GM21526 (cell line): ENCODE measurements around the gene PCSK6.

Experiments used
- ATAC-seq: cut with Tn5 transposase; IDR thresholded peaks from one replicate; pipeline ENCODE4 v1.9.1; 2021; ENCODE audit warnings: moderate library complexity; ENCODE audit not compliant: unreplicated experiment, low FRiP score

Gene PCSK6

GRCh38 chr15:101450403-101451265 is 38.9 kb downstream of the PCSK6 start:
- ATAC-seq: no peak

DNA sequence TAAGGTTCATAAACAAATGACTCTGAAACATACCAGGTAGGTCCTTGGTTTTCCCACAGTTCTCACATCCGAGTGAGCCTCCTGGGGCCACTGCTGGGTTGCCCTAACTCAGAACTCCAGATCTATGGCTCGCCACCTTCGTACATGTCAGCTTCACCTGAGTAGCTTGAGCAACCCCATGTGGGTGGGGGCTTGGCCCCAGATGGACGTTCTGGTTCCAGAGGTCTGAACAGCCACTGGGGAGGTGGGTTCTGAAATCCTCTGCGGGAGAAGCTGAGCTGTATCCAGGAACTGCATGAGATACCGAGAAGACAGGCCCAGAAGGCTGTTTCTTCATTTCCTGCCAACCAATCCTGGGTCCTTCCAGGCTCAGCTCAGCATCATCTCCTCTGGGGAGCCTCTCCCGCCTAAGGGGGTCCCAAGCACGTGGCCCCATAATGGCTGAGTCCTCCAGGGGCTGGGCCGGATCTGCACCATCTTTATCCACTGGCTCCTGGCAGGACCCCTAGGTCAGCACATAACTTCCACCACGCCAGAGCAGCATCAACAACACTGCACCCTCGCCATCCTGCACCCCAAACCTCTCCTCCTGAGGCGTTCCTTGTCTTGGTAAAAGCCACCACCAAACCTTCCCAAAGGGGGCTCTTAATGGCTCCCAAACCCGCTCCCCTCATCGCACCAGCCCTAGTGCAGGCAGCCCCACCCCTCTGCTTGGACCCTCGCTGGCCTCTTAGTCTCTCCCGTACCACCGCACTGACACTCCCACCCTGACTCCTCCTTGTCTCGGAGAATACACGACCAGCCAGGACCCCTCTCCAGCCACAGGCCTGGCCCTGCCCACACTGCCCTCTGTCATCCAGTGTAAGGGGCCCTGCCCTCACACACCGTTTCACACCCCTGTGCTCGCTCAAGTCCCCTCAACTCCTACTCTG is 39.8 kb downstream of the PCSK6 start:
- ATAC-seq: no peak

DNA sequence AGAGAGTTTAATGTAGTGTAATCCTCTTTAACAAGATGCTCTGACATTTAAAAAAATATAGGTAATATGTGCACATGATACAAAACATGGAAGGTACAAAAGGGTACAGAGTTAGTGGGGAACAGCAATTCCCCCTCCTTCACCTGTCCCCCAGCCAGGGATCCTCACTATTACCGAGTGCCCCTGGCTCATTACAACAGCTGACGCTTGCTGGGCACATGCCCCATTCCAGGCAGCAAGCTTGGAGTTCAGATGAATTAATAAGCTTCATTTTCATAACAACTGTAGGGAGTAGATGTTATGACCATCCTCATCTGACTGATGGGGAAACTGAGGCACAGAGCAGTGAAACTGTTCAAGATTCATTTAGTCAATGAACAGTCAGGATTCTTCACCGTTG is 41.2 kb downstream of the PCSK6 start:
- no peak for ATAC-seq

GRCh38 chr15:101447561-101448071 is 41.9 kb downstream of the PCSK6 start:
- no peak for ATAC-seq

- ATAC-seq: no peak
These were observed 42.4 kb downstream of the PCSK6 start for GRCh38 chr15:101447168-101447533.

DNA sequence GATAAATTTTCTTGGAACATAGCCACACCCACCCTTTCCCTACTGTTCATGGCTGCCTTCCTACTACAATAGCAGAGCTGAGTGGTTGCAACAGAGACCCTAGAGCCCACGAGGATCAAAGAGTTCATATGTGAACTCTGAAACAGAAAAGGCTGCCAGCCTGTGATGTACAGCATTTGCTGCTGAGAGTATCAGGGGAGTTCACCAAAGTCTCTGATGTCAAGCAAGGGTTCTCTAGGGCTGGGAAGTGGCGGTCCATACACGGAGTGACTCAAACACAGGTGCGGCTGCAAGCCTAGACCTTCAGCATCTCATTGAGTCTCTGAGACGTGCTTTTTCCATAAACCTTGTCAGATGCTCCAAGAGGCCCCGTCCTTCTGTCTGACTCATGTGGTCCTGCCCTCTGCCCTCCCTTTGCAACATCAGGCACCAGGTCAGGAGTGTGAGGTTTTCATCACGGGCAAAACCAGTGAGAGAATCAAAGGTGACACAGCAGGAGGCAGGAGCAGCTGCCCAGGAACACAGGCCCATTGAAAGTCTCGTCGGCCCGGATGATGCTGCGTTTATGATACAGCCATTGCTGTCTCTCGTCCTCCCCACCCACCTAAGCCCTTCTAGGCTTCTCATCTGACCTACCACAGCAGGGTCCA is 42.9 kb downstream of the PCSK6 start:
- no peak for ATAC-seq

DNA sequence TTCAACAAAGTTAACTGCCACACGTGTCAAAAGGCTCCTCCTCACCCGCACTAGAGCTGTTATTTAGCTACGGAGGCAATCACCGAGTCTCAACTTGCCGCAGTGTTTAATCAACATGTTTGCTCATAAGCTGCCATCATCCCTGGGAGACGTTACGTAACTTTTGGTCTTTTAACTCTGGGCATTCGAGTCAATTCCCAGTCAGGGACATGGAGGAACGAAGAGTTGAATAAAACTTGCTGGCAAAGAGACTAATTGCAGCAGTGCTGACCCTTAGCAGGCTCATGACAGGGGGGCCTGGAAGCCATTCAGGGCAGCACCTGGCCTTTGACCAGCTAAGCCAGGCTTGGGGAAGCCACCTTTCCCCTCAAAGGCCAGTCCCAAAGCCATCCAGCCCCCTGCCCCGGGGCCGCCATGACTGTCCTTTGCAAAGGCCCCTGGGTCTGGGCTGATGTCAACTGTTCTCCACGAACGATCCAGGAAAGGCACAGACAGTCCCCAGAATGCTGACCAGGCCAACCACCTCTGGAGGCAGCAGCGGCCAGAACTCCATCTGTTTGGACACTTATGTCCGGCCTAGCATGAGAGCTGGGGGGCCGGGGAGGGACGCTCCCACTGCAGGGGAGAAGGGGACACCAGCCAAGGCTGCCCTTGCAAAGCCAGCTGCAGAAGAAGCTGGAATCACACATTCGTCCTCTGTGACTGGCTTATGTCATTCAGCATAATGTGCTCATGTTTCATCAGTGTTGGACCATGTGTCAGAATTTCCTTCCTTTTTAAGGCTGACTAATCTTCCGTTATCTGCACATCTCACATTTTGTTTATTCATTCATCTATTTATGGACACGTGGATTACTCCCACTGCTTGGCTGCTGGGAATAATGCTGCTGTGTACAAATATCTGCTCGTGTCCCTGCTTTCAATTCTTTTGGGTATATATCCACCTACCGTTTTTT is 43.7 kb downstream of the PCSK6 start:
- ATAC-seq: no peak

- ATAC-seq: no peak
These were observed 44.5 kb downstream of the PCSK6 start for GRCh38 chr15:101444807-101445508.

- no peak for ATAC-seq
These were observed 45.5 kb downstream of the PCSK6 start for GRCh38 chr15:101444015-101444414.

GRCh38 chr15:101442272-101442671 is 47.2 kb downstream of the PCSK6 start:
- no peak for ATAC-seq

DNA sequence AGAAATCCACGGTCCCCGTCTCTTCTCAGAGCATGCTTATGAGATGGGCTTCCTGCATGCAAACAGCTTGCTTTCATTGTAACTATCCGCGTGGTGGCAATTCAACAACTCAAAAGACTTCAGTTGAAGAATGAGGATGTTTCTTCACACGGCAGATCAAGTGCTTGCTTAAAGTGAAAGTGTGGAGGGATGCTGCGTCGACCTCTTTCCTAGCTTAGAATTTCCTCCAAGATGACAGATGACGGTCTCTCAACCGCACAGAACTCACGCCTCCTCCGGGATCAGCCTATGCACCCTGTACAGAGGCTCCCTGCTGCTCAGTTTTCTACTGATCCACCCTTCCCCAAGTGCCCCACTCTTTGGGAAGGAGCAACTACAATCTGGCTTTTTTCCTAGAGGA is 47.8 kb downstream of the PCSK6 start:
- no peak for ATAC-seq

DNA sequence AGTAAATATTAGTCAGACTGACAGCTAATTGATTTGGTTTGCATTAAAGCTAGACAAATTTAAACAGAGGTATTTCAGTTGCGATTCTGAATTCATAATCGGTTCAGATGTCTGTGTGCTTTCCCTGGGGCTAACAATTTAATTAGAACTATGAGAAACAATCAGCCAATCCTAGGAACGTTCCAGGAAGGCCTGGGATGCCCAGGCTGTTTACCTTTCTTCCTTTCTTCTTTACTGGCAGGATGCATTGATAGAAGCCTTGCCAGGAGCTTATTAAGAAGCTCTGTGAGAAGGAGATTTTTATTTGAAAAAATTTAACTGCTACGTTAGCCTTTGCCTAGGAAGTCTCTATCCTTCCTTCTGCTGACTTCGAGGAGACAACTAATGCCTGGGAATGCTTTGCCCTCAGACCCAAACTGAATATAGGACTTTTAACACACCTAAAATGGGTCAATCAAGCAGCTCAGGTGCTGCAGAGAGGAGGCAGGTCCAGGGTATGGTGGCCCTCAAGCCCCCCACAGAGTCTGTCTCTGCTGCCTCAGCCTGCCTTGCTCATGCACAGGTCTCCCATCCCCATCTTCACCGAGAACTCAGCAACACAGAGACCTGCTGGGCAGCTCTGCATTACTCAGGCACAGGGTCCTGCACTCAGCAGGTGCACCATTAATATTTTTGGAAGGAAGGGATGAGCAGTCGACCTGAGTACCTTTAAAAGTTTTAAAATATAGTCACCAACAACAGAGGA is 48.5 kb downstream of the PCSK6 start:
- no peak for ATAC-seq

- no peak for ATAC-seq
These were observed 49.6 kb downstream of the PCSK6 start for GRCh38 chr15:101439920-101440319.

DNA sequence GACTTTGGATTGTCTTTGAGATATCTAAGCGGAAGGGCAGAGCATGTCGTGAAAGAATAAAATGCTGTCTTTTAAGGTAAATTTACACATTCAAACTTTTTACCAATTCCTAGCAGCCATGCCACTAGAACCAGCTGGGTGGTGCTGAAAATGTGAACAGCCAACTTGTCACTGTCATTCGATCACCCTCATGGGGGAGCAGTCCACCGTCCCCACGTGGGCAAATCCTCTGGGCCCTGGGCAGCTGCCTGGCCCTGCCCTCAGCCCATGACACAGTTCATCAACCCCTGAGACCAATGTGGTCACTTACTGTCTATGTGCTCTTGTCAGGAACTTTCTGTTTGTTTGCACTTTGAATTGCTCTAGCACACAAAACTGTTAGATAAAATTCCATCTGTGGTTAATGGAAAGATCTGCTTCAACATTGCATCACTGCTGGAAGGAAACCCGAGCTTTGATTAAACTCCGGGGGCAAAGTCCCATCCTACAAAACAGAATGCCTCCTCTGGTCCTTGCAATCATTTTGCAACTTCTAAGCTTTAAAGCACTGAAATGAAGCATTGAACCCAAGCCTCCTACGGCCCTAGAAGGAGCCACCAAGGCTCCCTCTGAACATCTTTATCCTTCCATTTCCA is 50.1 kb downstream of the PCSK6 start:
- ATAC-seq: no peak

DNA sequence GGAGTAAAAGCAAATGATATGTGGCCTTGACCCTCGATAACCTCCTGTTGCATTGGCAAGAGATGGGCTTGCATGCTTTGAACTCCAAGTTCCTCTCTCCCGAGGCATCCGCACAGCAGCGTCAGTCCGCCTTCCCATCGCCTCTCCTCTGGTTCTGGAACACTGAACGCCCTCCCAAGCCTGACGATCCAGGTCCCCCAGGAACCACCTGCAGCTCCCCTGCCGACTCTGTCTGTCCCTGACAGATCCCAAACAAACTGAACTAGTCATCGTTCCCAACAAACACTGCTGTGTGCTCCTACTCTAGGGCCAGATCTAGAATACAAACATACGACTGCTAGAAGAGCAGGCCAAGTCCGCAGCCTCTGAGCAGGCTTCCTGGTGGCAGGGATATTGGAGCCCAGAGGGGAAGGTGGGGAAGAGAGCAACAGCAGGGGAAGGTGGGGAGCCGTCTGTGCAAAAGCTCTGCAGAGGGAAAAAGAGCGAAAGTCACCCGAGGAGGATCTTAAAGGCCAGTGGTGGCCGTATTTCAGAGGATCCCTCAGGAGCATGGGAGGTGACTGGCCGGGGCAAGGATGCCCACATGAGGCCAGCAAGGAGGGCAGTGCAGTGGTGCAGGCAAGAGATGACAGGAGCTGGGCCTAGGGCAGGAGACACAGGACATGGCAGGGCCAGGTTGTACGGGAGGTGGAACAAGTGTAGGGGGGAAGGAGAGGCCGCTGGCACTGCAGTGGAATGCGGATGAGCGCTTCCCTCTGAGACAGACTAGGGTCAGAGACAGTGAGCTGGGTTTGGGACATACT is 50.8 kb downstream of the PCSK6 start:
- ATAC-seq: no peak

- no peak for ATAC-seq
These were observed 51.7 kb downstream of the PCSK6 start for GRCh38 chr15:101437618-101438481.
